Glomerular visceral epithelial cell (primary cell): ENCODE measurements around the gene WWP2.

ENCODE experiments used
- DNase-seq: peaks from one replicate; pipeline ENCODE4 v3.0.0-alpha.2; 2016; ENCODE audit errors: extremely low spot score

Gene WWP2

DNA sequence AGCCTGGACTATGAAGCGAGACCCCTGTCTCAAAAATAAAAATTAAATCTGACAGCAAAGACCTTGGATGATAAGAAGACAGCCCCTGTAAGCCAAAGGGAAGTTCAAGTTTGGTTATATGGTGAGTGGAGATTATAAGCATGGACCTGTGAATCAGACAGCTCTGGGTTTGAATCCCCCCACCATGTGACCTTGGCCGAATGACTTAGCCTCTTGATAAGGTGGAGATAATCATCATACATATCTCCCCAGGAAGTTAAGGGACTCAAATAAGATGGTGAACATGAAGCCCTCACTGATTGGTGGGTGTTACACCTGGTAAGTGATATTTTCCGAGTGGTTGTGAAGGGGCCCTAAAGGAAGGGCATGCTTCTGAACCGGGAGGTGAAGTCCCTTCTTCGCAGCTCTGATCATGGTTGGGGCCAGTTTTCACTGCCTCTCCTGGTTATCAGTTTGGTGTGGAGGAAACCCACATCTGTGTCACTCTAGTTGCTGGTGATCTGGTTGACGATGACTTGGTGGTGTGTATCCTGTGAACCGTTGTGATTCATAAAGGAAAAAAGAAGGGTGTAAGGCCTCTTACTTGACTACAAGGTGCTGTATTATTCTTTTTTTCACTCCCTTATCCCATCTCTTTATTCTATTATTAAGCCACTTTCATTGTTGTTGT lies 127.3 kb downstream of the WWP2 start:
- DNase-seq, result no peak

DNA sequence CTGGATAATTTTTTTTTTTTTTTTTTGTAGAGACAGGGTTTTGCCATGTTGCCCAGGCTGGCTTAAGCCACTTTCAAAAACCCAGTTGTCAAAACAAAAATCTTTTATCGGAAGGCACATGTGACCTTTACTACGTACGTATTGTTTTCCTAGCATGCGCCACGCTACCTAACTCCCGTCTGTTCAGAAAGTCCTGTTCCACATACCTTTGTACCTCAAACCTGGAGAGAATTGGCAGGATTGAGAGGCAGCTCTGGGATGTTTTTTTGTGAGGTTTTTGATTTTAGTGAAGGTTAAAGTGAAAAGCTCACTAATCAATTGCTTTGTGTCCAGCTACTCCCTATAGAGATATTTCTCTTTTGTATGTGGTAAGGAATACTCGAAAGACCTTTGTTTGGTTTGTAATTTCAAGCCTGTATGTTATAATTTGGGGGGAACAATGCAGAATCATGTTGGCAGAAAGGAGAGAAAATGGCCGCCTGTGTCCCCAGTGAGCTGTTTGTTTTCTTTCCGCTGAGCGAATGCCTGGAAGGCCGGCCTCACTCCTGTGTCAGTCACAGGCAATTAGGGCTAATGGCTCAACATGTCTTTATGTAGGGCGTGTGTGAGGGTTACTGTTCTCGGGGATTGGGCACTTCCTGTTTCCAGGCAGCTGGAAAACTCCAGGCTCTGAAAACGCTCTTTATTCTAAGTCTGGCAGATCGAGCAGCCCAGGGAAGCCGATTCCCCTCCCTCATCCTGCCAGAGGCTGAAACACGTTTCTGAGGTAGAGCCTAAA lies 128.2 kb downstream of the WWP2 start:
- DNase-seq, result no peak

DNA sequence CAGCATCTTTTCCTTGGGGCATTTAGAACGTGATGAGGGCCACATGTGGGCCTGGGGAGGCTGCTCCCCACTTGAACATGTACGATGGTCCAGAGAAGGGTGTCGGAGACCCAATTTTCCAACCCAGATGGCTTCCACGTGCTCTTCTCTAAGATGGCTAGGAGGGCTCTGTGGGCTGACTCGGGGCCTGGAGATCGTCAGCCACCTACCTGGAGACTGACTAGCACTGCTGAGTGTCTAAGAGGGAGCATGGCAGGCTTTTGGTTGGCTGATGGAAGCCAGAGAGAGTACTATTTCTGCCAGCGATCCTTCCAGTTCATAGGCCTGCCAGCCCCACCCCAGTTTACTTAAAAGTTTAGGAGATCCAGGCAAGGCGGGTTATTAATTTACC lies 128.8 kb downstream of the WWP2 start:
- no peak for DNase-seq

GRCh38 chr16:69892378-69892777 lies 130.2 kb downstream of the WWP2 start:
- DNase-seq, result no peak

DNA sequence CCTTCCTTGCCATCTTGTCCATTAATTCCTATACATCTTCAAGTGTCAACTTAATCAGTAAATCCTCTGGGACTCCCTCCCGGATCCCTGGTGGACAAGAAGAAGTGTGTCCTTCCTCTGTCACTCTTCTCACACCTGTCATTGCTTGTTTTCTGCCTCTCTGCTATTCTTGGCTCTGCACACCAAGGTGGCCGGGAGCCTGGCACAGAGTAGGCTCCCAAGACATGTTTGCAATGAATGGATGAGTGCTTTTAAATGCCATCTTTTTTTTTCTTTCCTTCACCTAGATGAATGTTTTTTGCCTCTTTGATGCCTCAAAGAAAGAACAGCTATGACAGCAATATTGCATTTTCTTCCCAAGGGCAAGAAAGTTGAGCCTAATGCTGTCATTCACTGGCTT lies 131.0 kb downstream of the WWP2 start:
- DNase-seq, result no peak

GRCh38 chr16:69894676-69895075 lies 132.5 kb downstream of the WWP2 start:
- DNase-seq, result no peak

- DNase-seq, result no peak
These were observed 141.8 kb downstream of the WWP2 start for GRCh38 chr16:69903865-69904415.

DNA sequence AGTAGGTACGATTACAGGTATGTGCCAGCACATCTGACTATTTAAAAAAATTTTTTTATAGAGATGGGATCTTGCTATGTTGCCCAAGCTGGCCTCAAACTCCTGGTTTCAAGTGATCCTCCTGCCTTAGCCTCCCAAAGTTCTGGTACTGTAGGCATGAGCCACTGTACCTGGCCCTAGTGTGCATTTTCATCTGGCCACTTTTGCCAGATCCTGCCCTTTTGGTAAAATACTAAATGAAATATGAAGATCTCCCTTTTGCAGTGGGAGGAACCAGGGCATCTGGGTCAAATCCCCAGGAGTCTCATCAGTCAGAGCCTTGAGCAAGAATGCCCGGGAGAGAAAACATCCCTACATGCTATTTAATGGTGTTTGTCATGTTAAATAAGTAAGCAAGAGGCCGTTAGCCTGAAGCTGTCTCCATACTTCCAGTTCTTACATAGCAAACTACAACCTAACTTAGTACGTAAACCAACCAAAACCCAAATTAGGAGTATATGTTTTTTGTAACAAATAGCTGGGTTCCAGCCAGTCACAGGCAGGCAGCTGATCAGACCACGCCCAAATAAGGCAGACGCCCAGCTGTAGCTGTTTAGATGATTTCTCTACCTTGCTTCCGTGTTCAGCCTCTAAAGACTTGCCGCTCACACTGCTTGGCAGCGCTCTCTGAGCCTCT lies 142.5 kb downstream of the WWP2 start:
- no peak for DNase-seq

GRCh38 chr16:69905171-69905555 lies 143.0 kb downstream of the WWP2 start:
- no peak for DNase-seq

GRCh38 chr16:69906838-69907401 lies 144.8 kb downstream of the WWP2 start:
- no peak for DNase-seq

- DNase-seq, result no peak
These were observed 146.9 kb downstream of the WWP2 start for GRCh38 chr16:69909043-69909442.

DNA sequence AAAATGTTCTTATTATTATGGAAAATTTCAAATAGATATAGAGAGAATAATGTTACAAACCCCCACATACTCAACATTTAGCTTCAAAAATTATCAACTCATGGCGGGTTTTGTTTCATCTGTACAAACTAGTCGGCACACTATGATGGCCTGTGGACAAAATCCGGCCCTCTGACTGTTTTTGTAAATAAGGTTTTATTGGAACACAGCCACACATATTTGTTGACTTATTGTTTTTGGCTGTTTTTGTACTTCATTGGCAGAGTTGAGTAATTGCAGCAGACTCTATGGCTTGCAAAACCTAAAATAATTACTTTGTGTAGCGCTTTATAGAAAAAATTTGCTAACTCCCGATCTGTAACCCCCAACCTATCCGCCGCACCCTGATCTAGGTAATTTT lies 147.6 kb downstream of the WWP2 start:
- DNase-seq, result no peak

DNA sequence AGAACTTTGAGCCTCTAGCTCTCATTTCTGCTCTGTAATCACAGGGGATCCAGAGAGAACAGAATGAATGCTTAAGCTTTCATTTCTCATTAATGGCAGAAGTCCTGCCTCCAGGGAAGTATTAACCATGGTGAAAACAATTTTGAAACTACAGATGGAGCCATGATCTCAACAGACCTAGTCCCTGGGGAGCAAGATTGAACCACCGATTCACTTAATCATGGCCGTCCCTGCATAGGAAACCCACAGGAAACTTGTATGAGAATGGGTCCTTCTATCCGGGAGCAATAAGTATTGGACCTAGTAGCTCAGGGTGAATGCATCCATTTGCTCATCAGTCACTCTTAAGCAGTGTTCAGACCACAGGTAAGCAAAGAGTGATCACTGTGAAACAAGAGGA lies 148.8 kb downstream of the WWP2 start:
- no peak for DNase-seq

- no peak for DNase-seq
These were observed 154.3 kb downstream of the WWP2 start for GRCh38 chr16:69916462-69916861.

DNA sequence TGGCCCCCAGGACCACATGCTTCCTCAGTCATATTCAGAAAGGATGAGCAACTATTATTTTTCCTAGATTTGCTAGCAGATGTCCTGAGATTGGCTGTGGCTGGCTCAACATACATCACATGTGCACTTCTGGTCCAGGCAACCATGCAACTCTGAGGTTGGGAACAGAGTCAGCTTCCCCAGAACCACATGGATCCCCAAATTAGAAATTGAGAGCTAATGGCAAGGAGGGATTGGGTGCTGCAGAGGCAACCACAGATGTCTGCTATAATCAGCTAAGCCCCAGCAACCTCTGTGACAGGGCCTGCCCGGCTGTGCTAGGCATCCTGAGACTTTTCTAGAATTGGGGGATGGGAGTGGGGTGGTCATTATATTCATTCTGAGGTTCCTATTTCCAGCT lies 155.2 kb downstream of the WWP2 start:
- no peak for DNase-seq

GRCh38 chr16:69917739-69918138 lies 155.6 kb downstream of the WWP2 start:
- DNase-seq, result peak; percentile 91

DNA sequence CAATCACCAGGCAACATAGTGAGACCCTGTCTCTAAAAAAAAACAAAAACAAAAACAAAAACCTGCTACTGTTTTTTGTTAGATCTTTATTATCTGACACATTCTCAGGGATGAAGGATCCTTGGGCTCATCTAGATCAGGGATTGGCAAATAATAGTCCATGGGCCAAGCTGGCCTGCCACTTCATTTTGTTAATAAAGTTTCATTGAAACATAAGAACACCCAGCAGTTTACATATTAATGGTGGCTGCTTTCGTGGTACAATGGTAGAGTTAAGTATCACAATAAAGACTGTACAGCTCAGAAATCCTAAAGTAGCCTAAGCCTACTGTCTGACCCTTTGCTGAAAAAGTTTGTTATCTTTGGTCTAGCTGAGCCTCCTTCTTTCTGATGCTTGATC lies 156.1 kb downstream of the WWP2 start:
- no peak for DNase-seq

GRCh38 chr16:69921127-69921526 lies 159.0 kb downstream of the WWP2 start:
- no peak for DNase-seq

DNA sequence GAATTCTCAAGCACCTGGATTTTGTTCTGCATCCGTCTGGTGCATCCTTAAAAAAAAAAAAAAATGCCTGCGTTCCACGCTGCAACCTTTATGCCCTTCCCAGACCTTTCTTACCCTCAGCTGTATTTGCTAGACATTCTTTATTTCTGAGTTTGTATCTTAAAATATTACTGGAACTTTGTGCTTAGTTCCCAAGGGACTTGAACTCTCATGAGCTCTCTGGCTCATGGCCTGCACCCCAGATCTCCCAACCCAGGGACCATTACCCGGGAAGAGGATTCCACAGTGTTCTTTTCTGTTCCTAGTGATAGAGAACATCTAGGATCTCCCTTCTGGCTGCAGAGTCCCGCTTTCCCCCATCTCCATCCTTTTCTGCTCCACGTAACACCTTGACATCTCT lies 160.1 kb downstream of the WWP2 start:
- DNase-seq, result no peak

- no peak for DNase-seq
These were observed 162.1 kb downstream of the WWP2 start for GRCh38 chr16:69924041-69924775.

GRCh38 chr16:69924777-69925191 lies 162.7 kb downstream of the WWP2 start:
- peak; percentile 89 for DNase-seq

DNA sequence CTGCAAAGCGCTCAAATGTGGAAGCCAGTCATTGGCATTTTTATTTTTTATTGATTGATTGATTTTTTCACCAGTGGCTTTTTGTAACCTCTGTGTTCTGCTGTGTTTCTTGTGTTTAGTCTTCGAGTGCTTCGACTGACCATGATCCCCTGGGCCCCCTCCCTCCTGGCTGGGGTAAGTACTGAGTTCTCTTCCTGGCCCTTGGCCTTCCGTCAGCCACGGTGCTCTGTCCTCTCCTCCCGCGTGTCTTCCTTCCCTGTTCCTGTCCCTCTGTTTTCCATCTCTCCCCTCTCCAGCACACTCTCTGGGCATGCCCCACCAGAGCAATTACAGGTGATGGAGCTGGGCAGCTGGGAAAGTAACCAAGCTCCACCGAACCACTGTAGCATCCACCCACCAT lies 163.2 kb downstream of the WWP2 start:
- no peak for DNase-seq
